ENCODE data around the gene ARHGDIG. TPM values are rescaled to one million over a fixed set of nuclear protein-coding genes. Genes with fewer than 3 reads are reported as not detected.

ARHGDIG gene
- total RNA-seq, 4 donors from 2014 or later = not detected

- peaks cover 0 to 60% (median 19%) of the 10 kb centered on the region in 3 donors for H3K36me3 ChIP-seq
- no peaks in the 10 kb centered on the region for H3K27me3 ChIP-seq
- no peaks in the 10 kb centered on the region for H3K4me1 ChIP-seq
- H3K4me3 ChIP-seq = no peak overlapping the region
- TF ChIP-seq POLR2A (IDR thresholded peaks at IDR 0.05) = no peak
- no peak for TF ChIP-seq CTCF (IDR thresholded peaks at IDR 0.05)
- WGBS, 2 donors = 93% methylated on average over 11 of the region's 19 CpGs; no CpG with 5 or more reads in 1 of the 2 donors
- intact Hi-C loops (cut with DNase I) = no loop called here
- no peak for DNase-seq
- no peak overlapping the region for H3K27ac ChIP-seq
- no peaks in the 10 kb centered on the region for H3K9me3 ChIP-seq
Measured at GRCh38 chr16:316741-317464, 36.5 kb downstream of the ARHGDIG start.

- 91 to 93% methylated on average over 5 of the region's 5 CpGs for WGBS, 2 donors
- no peaks in the 10 kb centered on the region for H3K4me1 ChIP-seq
- intact Hi-C loops (cut with DNase I) = no loop called here
Measured at GRCh38 chr16:317583-317982, 37.2 kb downstream of the ARHGDIG start.

GRCh38 chr16:318628-319027, 38.2 kb downstream of the ARHGDIG start:
- Histone ChIP-seq H3K4me3 (no peak overlapping the region), H3K27ac (no peak overlapping the region), H3K36me3 (peaks cover 0 to 50% (median 12%) of the 10 kb centered on the region in 3 donors), H3K9me3 (no peaks in the 10 kb centered on the region), H3K4me1 (peaks cover 0 to under 1% (median 0%) of the 10 kb centered on the region in 3 donors), H3K27me3 (no peaks in the 10 kb centered on the region)
- intact Hi-C loops (cut with DNase I) = no loop called here
- TF ChIP-seq POLR2A (IDR thresholded peaks at IDR 0.05) (no peak), CTCF (IDR thresholded peaks at IDR 0.05) (no peak)
- 87 to 93% methylated on average over 3 to 6 of the region's 22 CpGs for WGBS, 2 donors
- no peak for DNase-seq

More at GRCh38 chr16:317583-317982, 37.2 kb downstream of the ARHGDIG start:
- TF ChIP-seq POLR2A (IDR thresholded peaks at IDR 0.05) (no peak), CTCF (IDR thresholded peaks at IDR 0.05) (no peak)
- Histone ChIP-seq H3K27me3 (no peaks in the 10 kb centered on the region), H3K27ac (no peak overlapping the region), H3K36me3 (peaks cover 0 to 60% (median 19%) of the 10 kb centered on the region in 3 donors), H3K4me3 (no peak overlapping the region), H3K9me3 (no peaks in the 10 kb centered on the region)
- no peak for DNase-seq

GRCh38 chr16:320206-320605, 39.8 kb downstream of the ARHGDIG start:
- 88 to 94% methylated on average over 5 of the region's 5 CpGs for WGBS, 2 donors
- Histone ChIP-seq H3K4me3 (no peak overlapping the region), H3K9me3 (no peaks in the 10 kb centered on the region), H3K36me3 (peaks cover 0 to 39% (median 4%) of the 10 kb centered on the region in 3 donors), H3K4me1 (peaks cover 6 to 17% (median 12%) of the 10 kb centered on the region in 3 donors), H3K27ac (no peak overlapping the region), H3K27me3 (no peaks in the 10 kb centered on the region)
- intact Hi-C loops (cut with DNase I) = no loop called here
- no peak for DNase-seq
- no peak for TF ChIP-seq CTCF (IDR thresholded peaks at IDR 0.05)
- no peak for TF ChIP-seq POLR2A (IDR thresholded peaks at IDR 0.05)

GRCh38 chr16:321532-321931, 41.1 kb downstream of the ARHGDIG start:
- no peaks in the 10 kb centered on the region for H3K27me3 ChIP-seq
- intact Hi-C loops (cut with DNase I) = no loop called here
- peaks cover 9 to 28% (median 14%) of the 10 kb centered on the region in 3 donors for H3K4me1 ChIP-seq
- H3K9me3 ChIP-seq = no peaks in the 10 kb centered on the region
- no peak for DNase-seq
- TF ChIP-seq POLR2A (IDR thresholded peaks at IDR 0.05) = no peak
- no peak for TF ChIP-seq CTCF (IDR thresholded peaks at IDR 0.05)
- no peak overlapping the region for H3K27ac ChIP-seq
- H3K4me3 ChIP-seq = no peak overlapping the region
- peaks cover 0 to 43% (median 4%) of the 10 kb centered on the region in 3 donors for H3K36me3 ChIP-seq
- WGBS, 2 donors = 67 to 76% methylated on average over 7 to 9 of the region's 9 CpGs

All from esophagus squamous epithelium (tissue), 5 donors.